K562 (cell line): Measurements from ENCODE around the gene FOXP4. TPM values are rescaled to one million over a fixed set of nuclear protein-coding genes. Genes with fewer than 3 reads are reported as not detected.

Experiments
- ATAC-seq: fragments of 200-7000 bp; cut with Tn5 transposase; 3 replicates; pipeline ENCODE4 v1.9.1; 2020; ENCODE audit warnings: moderate library complexity
- BruUV-seq: library from RNA; stranded (reverse); fragments of 400-500 nt; replicated peaks from 2 replicates; lab custom pipeline; 2021; lab: Mats Ljungman, UMichigan
- CTCF ChIA-PET: fragments of 300-600 bp; formaldehyde crosslinking; extraction: SDS; loops from one replicate; lab custom pipeline; 2021; ENCODE audit warnings: low intra/inter-chr PET ratio; lab: Yijun Ruan, JAX
- POLR2A ChIA-PET: fragments of 300-600, 350-650 bp; sonication (Branson Sonifier 250); formaldehyde crosslinking; extraction: SDS; loops from one replicate; lab custom pipeline; 2021; ENCODE audit warnings: antibody characterized with exemption, inconsistent platforms; lab: Yijun Ruan, JAX
- DNase-seq, 4 experiments: peaks; one replicate each; pipeline versions ENCODE4 v3.0.0 to v3.0.0-alpha.2; 2011 to 2018; ENCODE audit warnings: low spot score in 3 of 4, mixed read lengths in 3 of 4; ENCODE audit errors: extremely low read depth in 1 of 4
- FAIRE-seq: peaks from 2 replicates; lab custom pipeline; 2011; peaks lifted over from hg19 to GRCh38; lab: Jason Lieb, UNC
- H2AFZ ChIP-seq: 2 replicates; pipeline ENCODE4 v1.6.0; 2011; ENCODE audit warnings: low read depth, low read length, control low read depth, inconsistent platforms
- H3K27ac ChIP-seq: fragments of 200-600 bp; 3 replicates; pipeline ENCODE4 v1.8.0; 2011; ENCODE audit warnings: low read depth, mild to moderate bottlenecking, control low read depth, inconsistent platforms, low read length, moderate library complexity, mixed read lengths; ENCODE audit errors: extremely low read depth
- H3K27me3 ChIP-seq, 2 experiments: fragments of 300-600 bp in 1 of 2; 2 replicates in 1 of 2; 3 replicates in 1 of 2; pipeline versions ENCODE4 v1.6.0 to v1.8.0; 2011; ENCODE audit warnings: inconsistent platforms in 2 of 2, low read length in 2 of 2, mild to moderate bottlenecking in 1 of 2, mixed read lengths in 1 of 2, moderate library complexity in 1 of 2; ENCODE audit not compliant: control insufficient read depth in 2 of 2, insufficient read depth in 2 of 2
- H3K36me3 ChIP-seq: fragments of 300-600 bp; 3 replicates; pipeline ENCODE4 v1.8.0; 2011; ENCODE audit warnings: mild to moderate bottlenecking, low read length, inconsistent platforms; ENCODE audit not compliant: control insufficient read depth, insufficient read depth
- H3K4me1 ChIP-seq, 2 experiments: fragments of 200-600 bp in 1 of 2; replicated peaks in 1 of 2; 2 replicates in 1 of 2; 3 replicates in 1 of 2; pipeline versions ENCODE4 v1.5.1 to v1.8.0; 2011; ENCODE audit warnings: inconsistent platforms in 2 of 2, low read length in 2 of 2, mild to moderate bottlenecking in 1 of 2, mixed read lengths in 1 of 2, moderate library complexity in 1 of 2; ENCODE audit not compliant: control insufficient read depth in 2 of 2, insufficient read depth in 2 of 2
- H3K4me2 ChIP-seq: 2 replicates; pipeline ENCODE4 v1.6.1; 2011; ENCODE audit warnings: low read length, control low read depth, inconsistent platforms, mixed read lengths; ENCODE audit not compliant: insufficient read depth
- H3K4me3 ChIP-seq: fragments of 200-600 bp; sonication (generic), shearing (Covaris generic); 2 replicates; pipeline ENCODE4 v1.5.1; 2016; ENCODE audit warnings: control low read depth, inconsistent platforms
- H3K79me2 ChIP-seq: fragments of 200-600 bp; 3 replicates; pipeline ENCODE4 v1.8.0; 2011; ENCODE audit warnings: low read length, inconsistent platforms; ENCODE audit not compliant: control insufficient read depth, insufficient read depth
- H3K9ac ChIP-seq, 2 experiments: 2 replicates each; pipeline versions ENCODE4 v1.6.0 to v1.6.1; 2011; ENCODE audit warnings: low read depth in 2 of 2, low read length in 2 of 2, control low read depth in 1 of 2, inconsistent platforms in 1 of 2, mild to moderate bottlenecking in 1 of 2, mixed read lengths in 1 of 2; ENCODE audit not compliant: insufficient read depth in 1 of 2
- H3K9me1 ChIP-seq: one replicate; pipeline ENCODE4 v1.6.0; 2011; ENCODE audit warnings: inconsistent platforms, mild to moderate bottlenecking, low read length, moderate library complexity; ENCODE audit not compliant: control insufficient read depth, insufficient read depth
- H3K9me3 ChIP-seq: replicated peaks from 2 replicates; pipeline ENCODE4 v1.5.1; 2011; ENCODE audit warnings: low read depth, low read length, inconsistent platforms; ENCODE audit not compliant: control insufficient read depth, insufficient read depth
- H4K20me1 ChIP-seq: replicated peaks from 2 replicates; pipeline ENCODE4 v1.6.1; 2011; ENCODE audit warnings: low read length, inconsistent platforms, mixed read lengths; ENCODE audit not compliant: control insufficient read depth, insufficient read depth
- CTCF ChIP-seq, 3 experiments: IDR thresholded peaks in 2 of 3; conservative IDR thresholded peaks in 1 of 3; 2 replicates each; pipeline ENCODE4 v1.5.1; 2011 to 2012; ENCODE audit warnings: low read length in 3 of 3, mild to moderate bottlenecking in 3 of 3, control low read depth in 2 of 3, improper control_type of control experiment in 1 of 3, inconsistent platforms in 1 of 3, low read depth in 1 of 3, mixed read lengths in 1 of 3, moderate library complexity in 1 of 3; ENCODE audit not compliant: insufficient read depth in 2 of 3
- HLTF ChIP-seq: fragments of 450-650 bp; IDR thresholded peaks from 2 replicates; pipeline ENCODE4 v1.6.1; 2016
- ILF3 ChIP-seq: fragments of 450-650 bp; IDR thresholded peaks from 2 replicates; pipeline ENCODE4 v1.6.1; 2018; ENCODE audit warnings: antibody characterized with exemption, mild to moderate bottlenecking, moderate library complexity, borderline replicate concordance
- NR2C2 ChIP-seq, 2 experiments: fragments of 200-800 bp in 1 of 2; sonication (Bioruptor generic) in 1 of 2; sonication (generic) in 1 of 2; formaldehyde crosslinking in 1 of 2; IDR thresholded peaks; 2 replicates each; pipeline versions ENCODE4 v1.6.1 to v1.8.0; 2016 to 2022; ENCODE audit warnings: mild to moderate bottlenecking in 1 of 2, missing compliant biosample characterization in 1 of 2, missing genetic modification characterization in 1 of 2, missing genetic modification reagents in 1 of 2
- NRF1 ChIP-seq, 2 experiments: fragments of 450-650 bp; IDR thresholded peaks in 1 of 2; conservative IDR thresholded peaks in 1 of 2; 2 replicates each; pipeline ENCODE4 v1.6.1; 2014; ENCODE audit warnings: mild to moderate bottlenecking in 2 of 2
- PKNOX1 ChIP-seq: fragments of 450-650 bp; IDR thresholded peaks from 2 replicates; pipeline ENCODE4 v1.6.1; 2016
- POU5F1 ChIP-seq: fragments of 150-350 bp; IDR thresholded peaks from 2 replicates; pipeline ENCODE4 v1.6.1; 2014; ENCODE audit warnings: borderline replicate concordance, low read length, low read depth, mild to moderate bottlenecking; ENCODE audit not compliant: partially characterized antibody
- SMAD1 ChIP-seq: fragments of 150-350 bp; IDR thresholded peaks from 2 replicates; pipeline ENCODE4 v1.6.1; 2014; ENCODE audit warnings: low read length, low read depth; ENCODE audit not compliant: partially characterized antibody
- ZBTB2 ChIP-seq: fragments of 450-650 bp; IDR thresholded peaks from 2 replicates; pipeline ENCODE4 v1.6.1; 2016; ENCODE audit warnings: antibody characterized with exemption
- ZNF408 ChIP-seq: fragments of 250-450 bp; sonication (Bioruptor Pico); IDR thresholded peaks from 2 replicates; pipeline ENCODE4 v1.4.0; 2020; ENCODE audit warnings: low read depth, mild to moderate bottlenecking, moderate library complexity
- WGBS: fragments of 100-300 bp; shearing (Covaris generic); methylation state at CpG from one replicate; pipeline ENCODE4 v1.1.6; 2016; ENCODE audit warnings: low coverage, mixed read lengths; ENCODE audit not compliant: insufficient coverage; ENCODE audit errors: missing lambda C conversion rate; 5-methylcytosine and 5-hydroxymethylcytosine counted together
- in situ Hi-C: fragments of 300-500 bp; cut with MboI; formaldehyde crosslinking; loops from 4 replicates; pipeline ENCODE4 v1.15.0; 2018; ENCODE audit warnings: inconsistent platforms, mixed read lengths
- intact Hi-C: fragments of 100-400 bp; cut with micrococcal nuclease; formaldehyde crosslinking; loops from 2 replicates; pipeline ENCODE4 v1.14.2; 2022
- polyA plus RNA-seq, 8 experiments: library from polyadenylated mRNA; depleted of rRNA in 4 of 8; stranded (reverse) in 5 of 8; unstranded in 3 of 8; fragments of >200 nt; fragmentation: Nextera tagmentation in 2 of 8; fragmentation: Illumina TruSeq in 1 of 8; extraction: Ambion mirVana in 2 of 8; extraction: Trizol in 1 of 8; gene quantifications; 2 replicates each; pipeline versions ENCODE4 v1.2.1 to v1.2.3, GENCODE V29; 2011 to 2014; ENCODE audit warnings: inconsistent platforms in 1 of 8, missing spikeins in 1 of 8
- total RNA-seq, 7 experiments: library from RNA; depleted of rRNA in 6 of 7; stranded (reverse); fragments of >200 nt in 6 of 7; fragmentation: Illumina TruSeq in 2 of 7; extraction: Trizol in 2 of 7; gene quantifications; 2 replicates each; pipeline versions ENCODE4 v1.2.1 to v1.2.3, GENCODE V29; 2011 to 2021; ENCODE audit warnings: low replicate concordance in 1 of 7

Gene FOXP4
- total and polyA plus RNA-seq, 9 of the 15 experiments (the other 6 are each of a cell fraction or from before 2014, with no cell fraction given) = 0.11 to 29.4 (median 2.3) TPM

- POLR2A ChIA-PET = interaction anchor here (0.7 to 0.8 kb wide), 2 partner anchors 13 to 25 kb away, joined by 3 read pairs; no protein-coding TSS in a partner anchor
- in situ Hi-C loops = no loop called here
These were observed 105.2 kb downstream of the FOXP4 start for GRCh38 chr6:41651246-41651961.

More at GRCh38 chr6:41651246-41651961, 105.2 kb downstream of the FOXP4 start:
- no peak overlapping the region for H3K9ac ChIP-seq
- FAIRE-seq = no peak
- no peaks in the 10 kb centered on the region for H3K9me1 ChIP-seq
- peaks cover 0 to 10% of the 10 kb centered on the region in 2 experiments; a peak in 1 of 5 replicates for H3K4me1 ChIP-seq
- no TSS peak for BruUV-seq
- WGBS = 2% methylated on average over 11 of the region's 11 CpGs
- no peaks in the 10 kb centered on the region for H3K36me3 ChIP-seq
- CTCF ChIA-PET = no interaction called here
- H3K27ac ChIP-seq = no peak overlapping the region
- H3K27me3 ChIP-seq = peaks cover 45 to 66% of the 10 kb centered on the region in 2 experiments; a peak in 4 of 5 replicates
- peak in 3 of 4 experiments; percentile 24 to 65 (median 51) for DNase-seq
- H3K9me3 ChIP-seq = no peaks in the 10 kb centered on the region
- no peaks in the 10 kb centered on the region for H3K79me2 ChIP-seq
- intact Hi-C loops = no loop called here
- H4K20me1 ChIP-seq = peaks cover 10% of the 10 kb centered on the region; the same call in 1 of the 2 replicates
- peak; percentile 54; the same call in 2 of the 3 replicates for ATAC-seq
- no peak for TF ChIP-seq SMAD1
- no peak for TF ChIP-seq ILF3
- TF ChIP-seq ZNF408 (CRISPR knock-in tag) = no peak
- TF ChIP-seq CTCF (IDR thresholded peaks at IDR 0.05 in 2 of 3, conservative IDR thresholded peaks at IDR 0.05 in 1 of 3; ENCODE audit: insufficient read depth in 2 of 3, low read depth in 1 of 3, low read length in 3 of 3) = 0 out of 6 replicates have a peak, but pooled peaks of 1 of the 3 experiments have one; percentile 15
- TF ChIP-seq ZBTB2 = no peak
- TF ChIP-seq NRF1 (conservative IDR thresholded peaks at IDR 0.05 in 1 of 2, IDR thresholded peaks at IDR 0.05 in 1 of 2) = peak; percentile 87 to 89
- TF ChIP-seq POU5F1 = no peak
- no peak for TF ChIP-seq HLTF
- no peak for TF ChIP-seq NR2C2 (CRISPR knock-in tag; IDR thresholded peaks at IDR 0.05)
- TF ChIP-seq NR2C2 (tag; IDR thresholded peaks at IDR 0.05) = no peak
- TF ChIP-seq PKNOX1 = no peak
- no peak overlapping the region for H3K4me2 ChIP-seq
- H2AFZ ChIP-seq = no peak overlapping the region
- no peak overlapping the region for H3K4me3 ChIP-seq
